ENCODE measurements around the gene ZFAND3. TPM values are rescaled to one million over a fixed set of nuclear protein-coding genes. Genes with fewer than 3 reads are reported as not detected.

The ZFAND3 gene
- total and polyA plus RNA-seq, 2 donors (not counting 3 experiments of a cell fraction or from before 2014, with no cell fraction given) = 15.4 to 54.2 TPM

GRCh38 chr6:37840940-37841300 is 21.4 kb downstream of the ZFAND3 start:
- no peaks in the 10 kb centered on the region for H3K27me3 ChIP-seq (ENCODE audit: control insufficient read depth in 2 of 2, insufficient read depth in 2 of 2, low read length in 2 of 2)
- no peak overlapping the region for H3K9ac ChIP-seq (replicated peaks; ENCODE audit: extremely low read depth, insufficient read depth, low read length)

More at GRCh38 chr6:37840940-37841300, 21.4 kb downstream of the ZFAND3 start:
- ChIA-PET POLR2A (no interaction called here), CTCF (interaction anchor here (0.9 to 1.4 kb wide), 2 partner anchors 13 to 18 kb away, joined by 3 read pairs; no protein-coding TSS in a partner anchor)
- dilution Hi-C loops (cut with MboI; ENCODE audit: extremely low pct_ligation_motif_present, low sequenced_read_pairs) (no loop called here), intact Hi-C loops (cut with micrococcal nuclease) (no loop called here)
- Histone ChIP-seq H4K20me1 (replicated peaks; ENCODE audit: control insufficient read depth, extremely low read depth, insufficient read depth, low read length) (peaks cover 11% of the 10 kb centered on the region), H2AFZ (ENCODE audit: low read depth, low read length) (no peak overlapping the region), H3K4me3 (replicated peaks in 1 of 3; ENCODE audit: insufficient read depth in 1 of 3, low read depth in 1 of 3, low read length in 3 of 3) (no peak overlapping the region), H3K4me1 (ENCODE audit: control insufficient read depth, extremely low read depth, insufficient read depth, low read length) (no peaks in the 10 kb centered on the region), H3K4me2 (ENCODE audit: insufficient read depth, low read length) (no peak overlapping the region), H3K9me1 (replicated peaks; ENCODE audit: control insufficient read depth, extremely low read depth, insufficient read depth, low read length) (no peaks in the 10 kb centered on the region), H3K36me3 (ENCODE audit: control insufficient read depth in 2 of 2, extremely low read depth in 1 of 2, insufficient read depth in 2 of 2, low read length in 2 of 2) (no peaks in the 10 kb centered on the region), H3K9me3 (replicated peaks; ENCODE audit: control insufficient read depth, insufficient read depth, low read length) (no peaks in the 10 kb centered on the region), H3K27ac (ENCODE audit: insufficient read depth, low read depth, low read length) (no peak overlapping the region), H3K79me2 (ENCODE audit: control insufficient read depth, insufficient read depth, low read length) (peaks cover 91% of the 10 kb centered on the region)
- no peak for TF ChIP-seq POLR2A (IDR thresholded peaks at IDR 0.05; ENCODE audit: low read depth, low read length)
- TF ChIP-seq MYC (IDR thresholded peaks at IDR 0.05; ENCODE audit: low read depth, low read length) = no peak
- no peak for TF ChIP-seq JUN (IDR thresholded peaks at IDR 0.05; ENCODE audit: borderline replicate concordance, insufficient read depth, insufficient read length, low read depth)
- TF ChIP-seq MAX (IDR thresholded peaks at IDR 0.05; ENCODE audit: insufficient read depth, insufficient read length) = no peak
- TF ChIP-seq EZH2 (IDR thresholded peaks at IDR 0.05; ENCODE audit: borderline replicate concordance, low read depth, low read length, severe bottlenecking) = no peak
- no peak for TF ChIP-seq POLR2AphosphoS5 (IDR thresholded peaks at IDR 0.05; ENCODE audit: insufficient read depth, low read depth, low read length)
- no peak for TF ChIP-seq FOS (IDR thresholded peaks at IDR 0.05; ENCODE audit: borderline replicate concordance, insufficient read depth, low read length)
- TF ChIP-seq GATA2 (IDR thresholded peaks at IDR 0.05; ENCODE audit: insufficient read depth, insufficient read length, low read depth, low read length) = no peak
- TF ChIP-seq, protein P1, sequence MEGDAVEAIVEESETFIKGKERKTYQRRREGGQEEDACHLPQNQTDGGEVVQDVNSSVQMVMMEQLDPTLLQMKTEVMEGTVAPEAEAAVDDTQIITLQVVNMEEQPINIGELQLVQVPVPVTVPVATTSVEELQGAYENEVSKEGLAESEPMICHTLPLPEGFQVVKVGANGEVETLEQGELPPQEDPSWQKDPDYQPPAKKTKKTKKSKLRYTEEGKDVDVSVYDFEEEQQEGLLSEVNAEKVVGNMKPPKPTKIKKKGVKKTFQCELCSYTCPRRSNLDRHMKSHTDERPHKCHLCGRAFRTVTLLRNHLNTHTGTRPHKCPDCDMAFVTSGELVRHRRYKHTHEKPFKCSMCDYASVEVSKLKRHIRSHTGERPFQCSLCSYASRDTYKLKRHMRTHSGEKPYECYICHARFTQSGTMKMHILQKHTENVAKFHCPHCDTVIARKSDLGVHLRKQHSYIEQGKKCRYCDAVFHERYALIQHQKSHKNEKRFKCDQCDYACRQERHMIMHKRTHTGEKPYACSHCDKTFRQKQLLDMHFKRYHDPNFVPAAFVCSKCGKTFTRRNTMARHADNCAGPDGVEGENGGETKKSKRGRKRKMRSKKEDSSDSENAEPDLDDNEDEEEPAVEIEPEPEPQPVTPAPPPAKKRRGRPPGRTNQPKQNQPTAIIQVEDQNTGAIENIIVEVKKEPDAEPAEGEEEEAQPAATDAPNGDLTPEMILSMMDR (IDR thresholded peaks at IDR 0.05; ENCODE audit: extremely low read depth in 1 of 2, insufficient read depth in 1 of 2, low read depth in 1 of 2, low read length in 2 of 2) = no peak
- FAIRE-seq = no peak
- DNase-seq (ENCODE audit: low read depth, low spot score) = no peak
- BruUV-seq (replicated peaks) = no TSS peak
